Measurements from ENCODE around the gene FLNB.
A peak's percentile ranks its signal among the peaks of the same experiment; 100 is the strongest.

FLNB gene

GRCh38 chr3:58112185-58112535 lies 103.9 kb downstream of the FLNB start:
- no peak for DNase-seq

- no peak for DNase-seq
These were observed 107.0 kb downstream of the FLNB start for GRCh38 chr3:58115175-58115574.

DNA sequence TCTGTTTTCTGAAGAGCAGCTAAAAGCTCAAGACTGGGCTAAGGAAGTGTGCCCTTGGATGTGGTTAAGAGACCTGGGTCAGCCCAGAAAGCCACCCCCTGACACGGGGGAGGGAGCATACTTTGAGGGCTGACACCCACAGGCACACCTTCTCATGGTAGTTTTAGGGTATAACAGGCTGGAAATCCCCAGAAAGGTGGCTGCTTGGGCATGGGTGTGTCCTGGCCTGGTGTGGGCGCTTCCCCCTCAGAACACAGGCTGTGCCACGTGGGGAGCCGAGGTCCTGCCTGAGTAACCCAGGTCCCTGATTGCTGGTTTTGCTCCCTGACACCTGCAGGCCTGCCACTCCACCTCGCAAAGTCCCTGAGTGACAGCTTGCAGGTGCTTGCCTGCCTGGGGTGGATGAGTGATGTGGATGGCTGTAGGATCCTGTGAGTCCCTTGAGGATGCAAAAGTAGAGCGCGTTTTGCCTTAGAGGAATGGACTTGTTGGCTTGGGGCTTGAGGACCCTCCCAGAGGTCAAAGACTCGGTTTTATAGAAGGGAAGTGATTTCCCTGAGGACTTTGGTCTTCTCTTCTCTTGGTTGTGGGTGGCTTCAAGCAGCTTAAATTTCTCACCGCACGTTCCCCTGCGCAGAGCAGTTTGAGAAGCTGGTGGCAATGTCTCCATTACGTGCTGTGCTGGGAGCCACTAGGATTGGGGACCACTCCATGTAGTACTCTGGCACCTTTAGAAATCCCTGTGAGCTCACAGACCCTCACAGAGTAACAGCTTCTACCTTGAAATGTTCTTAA lies 108.1 kb downstream of the FLNB start:
- peak in 1 of 2 experiments; percentile 69 for DNase-seq

GRCh38 chr3:58116985-58117384 lies 108.8 kb downstream of the FLNB start:
- no peak for DNase-seq

GRCh38 chr3:58117561-58118181 lies 109.4 kb downstream of the FLNB start:
- no peak for DNase-seq

DNA sequence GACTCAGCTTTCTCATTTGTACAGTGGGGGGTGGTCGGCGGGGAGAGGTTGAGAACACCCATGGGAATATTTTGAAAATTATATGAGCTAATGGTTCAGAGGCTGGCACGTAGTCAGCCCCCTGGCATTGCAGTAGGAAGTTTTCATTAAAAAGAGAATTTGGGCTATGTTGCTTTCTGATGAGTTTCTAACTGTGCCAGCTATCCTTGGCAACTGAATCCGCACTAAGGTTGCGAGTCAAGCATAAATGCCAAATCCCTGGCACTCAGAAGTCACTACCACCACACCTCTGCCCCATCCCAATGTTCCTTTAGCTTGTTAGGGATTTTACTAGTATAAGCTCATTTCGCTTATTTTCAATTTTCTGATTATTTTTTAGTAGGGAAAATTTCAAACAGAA lies 111.0 kb downstream of the FLNB start:
- DNase-seq, result no peak

GRCh38 chr3:58120075-58120812 lies 112.0 kb downstream of the FLNB start:
- DNase-seq, result no peak

DNA sequence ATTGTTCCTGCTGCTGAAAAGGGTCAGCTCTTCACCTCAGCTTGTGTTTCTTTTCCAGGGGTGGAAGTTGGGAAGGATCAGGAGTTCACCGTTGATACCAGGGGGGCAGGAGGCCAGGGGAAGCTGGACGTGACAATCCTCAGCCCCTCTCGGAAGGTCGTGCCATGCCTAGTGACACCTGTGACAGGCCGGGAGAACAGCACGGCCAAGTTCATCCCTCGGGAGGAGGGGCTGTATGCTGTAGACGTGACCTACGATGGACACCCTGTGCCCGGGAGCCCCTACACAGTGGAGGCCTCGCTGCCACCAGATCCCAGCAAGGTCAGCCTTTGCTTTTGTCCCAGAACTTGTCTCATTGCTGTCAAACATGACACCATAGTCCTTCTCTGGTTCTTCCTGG lies 113.0 kb downstream of the FLNB start:
- no peak for DNase-seq

GRCh38 chr3:58122936-58123700 lies 114.9 kb downstream of the FLNB start:
- no peak for DNase-seq

- no peak for DNase-seq
These were observed 116.2 kb downstream of the FLNB start for GRCh38 chr3:58124387-58124786.

DNA sequence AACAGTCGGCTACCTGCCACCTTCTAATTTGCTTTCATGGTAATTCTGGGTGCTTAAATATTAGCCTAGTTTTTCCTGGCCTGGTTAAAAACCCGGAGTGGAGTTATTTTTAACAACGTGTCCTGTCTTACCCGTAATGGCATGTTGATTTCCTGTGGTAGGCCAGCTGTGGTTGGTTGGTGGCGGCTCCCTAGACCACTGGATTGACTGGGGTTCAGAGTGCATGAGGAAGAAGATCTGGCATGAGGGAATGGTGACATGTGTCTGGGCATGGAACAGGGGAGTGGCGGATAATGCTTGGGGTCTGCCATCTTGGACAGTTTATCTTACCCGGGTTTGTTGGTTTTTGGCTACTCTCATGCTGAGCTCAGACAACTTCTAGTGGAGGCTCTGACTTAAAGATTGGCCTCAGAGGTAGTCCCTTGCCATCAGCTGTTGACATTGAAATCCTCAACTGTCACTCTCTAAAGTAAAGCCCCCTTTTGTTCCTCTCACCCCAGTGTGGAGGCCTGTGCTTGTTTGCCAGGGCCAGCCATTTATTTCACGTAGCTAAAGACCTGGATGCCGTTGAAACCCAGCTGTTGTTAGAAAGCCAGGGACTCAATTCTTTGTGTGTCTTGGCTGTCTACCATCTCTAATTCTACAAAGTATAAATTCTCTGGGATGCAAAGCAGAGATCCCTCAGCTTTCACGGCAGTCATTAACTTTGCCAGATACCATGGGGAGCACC lies 121.0 kb downstream of the FLNB start:
- no peak for DNase-seq

DNA sequence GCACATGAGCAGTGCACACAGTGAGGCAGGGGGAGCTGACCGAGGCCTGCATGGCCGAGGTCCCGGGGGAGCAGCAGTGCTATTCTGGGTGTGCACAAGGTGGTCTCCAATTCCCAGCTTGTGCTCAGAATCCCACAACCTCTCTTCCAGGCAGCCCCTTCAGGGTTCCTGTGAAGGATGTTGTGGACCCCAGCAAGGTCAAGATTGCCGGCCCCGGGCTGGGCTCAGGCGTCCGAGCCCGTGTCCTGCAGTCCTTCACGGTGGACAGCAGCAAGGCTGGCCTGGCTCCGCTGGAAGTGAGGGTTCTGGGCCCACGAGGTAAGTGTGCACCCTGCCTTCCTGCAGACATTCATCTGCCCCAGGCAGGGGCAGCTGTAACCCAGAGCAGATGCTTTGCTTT lies 122.4 kb downstream of the FLNB start:
- DNase-seq, result no peak

DNA sequence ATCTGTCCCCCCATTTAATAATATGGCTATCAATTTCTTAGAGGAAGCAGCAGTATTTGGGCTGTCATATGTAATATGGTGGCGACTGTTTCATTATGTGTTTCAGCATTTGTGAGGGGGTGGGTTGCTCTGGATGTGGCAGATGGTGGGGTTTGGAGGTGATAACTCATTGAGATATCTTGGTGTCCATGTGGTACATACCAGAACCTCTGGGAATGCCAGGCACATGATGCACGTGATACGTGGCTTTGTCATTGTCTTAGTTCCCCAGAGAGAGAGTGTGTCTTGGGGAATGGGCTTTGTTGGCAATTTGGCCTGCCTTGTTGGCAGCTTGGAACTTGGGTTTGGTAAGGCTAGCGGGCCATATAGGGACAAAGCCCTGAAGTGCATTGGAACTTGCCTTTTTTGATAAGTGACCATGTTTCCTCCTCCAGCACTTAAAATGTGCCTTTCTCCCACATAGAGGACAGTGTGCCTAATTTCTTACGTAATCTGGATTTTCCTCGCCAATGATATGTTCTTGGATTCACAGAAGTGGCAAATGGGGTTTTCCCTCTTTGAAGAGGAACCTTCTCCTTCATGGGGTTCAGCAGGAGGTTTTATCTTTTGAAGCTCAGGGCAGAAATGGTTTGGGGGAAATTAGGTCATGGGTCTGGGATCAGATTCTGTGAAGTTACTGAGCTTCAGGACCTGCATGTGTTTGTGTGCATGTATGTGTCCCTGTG lies 123.0 kb downstream of the FLNB start:
- no peak for DNase-seq

DNA sequence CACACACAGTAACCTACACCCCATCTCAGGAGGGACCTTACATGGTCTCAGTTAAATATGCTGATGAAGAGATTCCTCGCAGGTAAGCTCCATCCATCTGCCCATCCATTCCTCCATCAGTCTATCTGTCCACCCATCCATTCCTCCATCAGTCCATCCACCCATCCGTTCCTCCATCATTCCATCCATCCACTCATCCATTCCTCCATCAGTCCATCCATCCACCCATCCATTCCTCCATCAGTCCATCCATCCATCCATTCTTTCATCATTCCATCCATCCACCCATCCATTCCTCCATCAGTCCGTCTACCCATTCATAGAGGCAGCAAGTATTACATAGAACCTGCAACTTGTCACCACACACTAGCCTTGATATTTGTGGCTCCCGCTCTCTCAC lies 124.6 kb downstream of the FLNB start:
- DNase-seq, result no peak

DNA sequence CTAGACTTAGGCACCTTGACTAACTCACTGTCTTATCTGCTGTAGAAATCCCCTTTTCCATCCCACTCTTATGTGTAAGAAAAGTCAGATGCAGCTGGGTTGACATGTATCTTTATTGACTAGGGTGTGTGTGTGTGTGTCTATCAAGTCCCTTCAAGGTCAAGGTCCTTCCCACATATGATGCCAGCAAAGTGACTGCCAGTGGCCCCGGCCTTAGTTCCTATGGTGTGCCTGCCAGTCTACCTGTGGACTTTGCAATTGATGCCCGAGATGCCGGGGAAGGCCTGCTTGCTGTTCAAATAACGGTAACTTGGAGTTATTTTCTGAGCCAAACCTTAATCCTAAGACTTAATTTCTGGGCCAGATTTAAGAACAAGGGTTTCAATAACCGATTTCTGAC lies 126.2 kb downstream of the FLNB start:
- DNase-seq, result no peak

DNA sequence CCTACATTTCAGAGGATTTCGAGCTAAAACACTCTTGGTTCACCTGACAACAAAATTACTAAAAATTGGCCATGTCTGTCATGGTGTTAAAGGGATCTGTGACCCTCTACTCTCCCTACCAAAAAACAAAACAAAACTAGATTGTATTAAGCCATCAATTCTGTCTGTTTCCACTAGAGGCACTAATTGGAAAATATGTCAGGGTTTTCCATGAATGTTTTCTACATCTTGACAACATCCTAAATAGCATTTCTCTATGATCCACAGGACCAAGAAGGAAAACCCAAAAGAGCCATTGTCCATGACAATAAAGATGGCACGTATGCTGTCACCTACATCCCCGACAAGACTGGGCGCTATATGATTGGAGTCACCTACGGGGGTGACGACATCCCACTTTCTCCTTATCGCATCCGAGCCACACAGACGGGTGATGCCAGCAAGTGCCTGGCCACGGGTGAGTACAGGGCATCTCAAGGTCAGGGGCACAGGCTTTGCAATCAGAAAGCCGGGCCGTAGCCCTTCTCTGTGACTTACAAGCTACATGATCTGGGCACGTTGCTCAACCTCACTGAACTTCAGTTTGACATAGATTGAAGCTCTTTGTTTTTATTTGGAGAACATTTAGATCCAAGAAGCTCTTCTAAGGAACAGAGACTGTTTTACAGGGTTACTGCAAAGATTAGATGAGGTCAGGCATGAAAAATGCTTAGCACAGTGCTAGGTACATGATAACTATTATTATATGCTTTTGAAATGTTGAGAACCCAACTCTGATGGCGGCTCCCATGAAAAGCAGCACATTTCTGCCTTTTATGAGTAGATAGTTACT lies 127.7 kb downstream of the FLNB start:
- DNase-seq, result no peak

DNA sequence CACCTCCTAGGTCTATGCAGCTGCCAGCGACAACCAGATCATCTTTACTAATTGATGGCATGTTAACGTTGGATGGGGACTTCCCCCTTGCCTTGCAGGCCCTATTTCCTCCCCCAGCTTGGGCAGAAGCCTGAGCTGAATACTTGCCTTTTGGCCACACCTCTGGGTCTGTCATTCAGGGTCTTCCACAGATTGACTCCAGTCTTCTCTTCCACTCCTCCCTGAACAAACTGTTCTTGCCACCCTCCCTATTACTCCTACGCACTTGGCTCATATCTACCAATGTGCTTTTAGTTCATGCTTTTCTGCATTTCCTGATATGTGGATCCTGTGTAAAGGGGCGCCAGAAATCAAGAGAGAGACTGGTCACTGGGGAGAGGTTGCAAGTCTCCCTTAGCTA lies 129.1 kb downstream of the FLNB start:
- no peak for DNase-seq

GRCh38 chr3:58141766-58142345 lies 133.6 kb downstream of the FLNB start:
- no peak for DNase-seq

GRCh38 chr3:58143417-58144055 lies 135.3 kb downstream of the FLNB start:
- DNase-seq, result no peak
